Measurements from ENCODE around the gene CRKL. TPM values are rescaled to one million over a fixed set of nuclear protein-coding genes. Genes with fewer than 3 reads are reported as not detected.

The CRKL gene, protein sequence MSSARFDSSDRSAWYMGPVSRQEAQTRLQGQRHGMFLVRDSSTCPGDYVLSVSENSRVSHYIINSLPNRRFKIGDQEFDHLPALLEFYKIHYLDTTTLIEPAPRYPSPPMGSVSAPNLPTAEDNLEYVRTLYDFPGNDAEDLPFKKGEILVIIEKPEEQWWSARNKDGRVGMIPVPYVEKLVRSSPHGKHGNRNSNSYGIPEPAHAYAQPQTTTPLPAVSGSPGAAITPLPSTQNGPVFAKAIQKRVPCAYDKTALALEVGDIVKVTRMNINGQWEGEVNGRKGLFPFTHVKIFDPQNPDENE
- total RNA-seq (ENCODE audit: low replicate concordance): 91.0 and 109 TPM in 2 replicates

DNA sequence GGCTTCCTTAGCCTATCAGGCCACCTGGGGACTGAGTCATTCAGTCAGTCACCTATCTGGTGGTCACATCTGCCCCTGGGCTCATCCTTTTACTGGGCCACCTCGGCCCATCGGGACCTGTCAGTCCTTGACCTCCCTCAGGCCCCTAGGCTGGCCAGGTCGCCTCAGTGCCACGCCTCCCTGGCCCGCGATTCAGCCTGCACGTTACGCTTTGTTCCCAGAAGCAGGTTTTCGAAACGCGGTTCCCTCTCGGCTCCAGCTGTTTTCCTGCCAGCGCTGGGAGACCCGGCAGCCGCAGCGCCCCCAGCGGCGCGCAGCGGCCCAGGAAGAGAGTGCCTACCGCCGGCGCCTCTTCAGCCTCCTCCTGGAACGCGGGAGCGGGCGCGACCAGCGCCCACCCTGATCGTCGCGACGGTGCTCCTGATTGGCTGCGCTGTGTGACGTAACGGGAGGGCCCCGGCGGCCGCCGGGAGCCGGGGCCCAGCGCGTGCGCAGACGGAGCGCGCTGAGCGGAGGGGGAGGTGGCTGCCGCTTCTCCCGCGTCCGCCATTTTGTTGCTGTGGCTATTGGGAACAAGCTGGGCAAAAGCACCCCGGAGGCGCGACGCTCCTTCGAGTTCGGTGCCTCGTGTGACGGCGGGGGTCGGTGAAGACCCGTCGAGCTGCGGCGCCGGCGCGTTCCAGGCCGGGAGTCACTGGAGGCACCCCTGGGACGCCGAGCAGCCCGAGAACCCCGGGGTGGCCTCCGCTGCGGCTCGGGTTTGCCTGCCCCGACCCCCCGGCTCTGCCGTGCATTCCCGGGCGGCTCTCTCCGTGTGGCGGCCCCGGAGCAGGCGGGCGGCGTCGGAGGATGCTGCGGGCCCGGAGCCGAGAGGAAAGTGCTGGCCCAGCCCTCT, at the start of gene CRKL:
TSS of gene CRKL (plus strand) at position 492 of the 895 bp plus-strand sequence. CDS start 528 bp downstream, outside the sequence.
- no peaks in the 10 kb centered on the region for H3K27me3 ChIP-seq
- peak; percentile 99 for DNase-seq (ENCODE audit: low spot score)
- Mint-ChIP-seq H3K9me3 (peaks cover under 1% of the 10 kb centered on the region), H3K4me3 (peak within 1 kb of the TSS; percentile 99), H3K27me3 (ENCODE audit: insufficient read depth, low read depth) (peaks cover 12% of the 10 kb centered on the region), H3K27ac (peak within 1 kb of the TSS; percentile 98), H3K4me1 (peaks cover 27% of the 10 kb centered on the region), H3K36me3 (peaks cover 10% of the 10 kb centered on the region)
- peak within 1 kb of the TSS; percentile 84 for H3K27ac ChIP-seq
- peak within 1 kb of the TSS; percentile 94 for H3K9ac ChIP-seq
- H3K4me3 ChIP-seq: peak within 1 kb of the TSS; percentile 98
- H3K36me3 ChIP-seq: no peaks in the 10 kb centered on the region
- TF ChIP-seq EZH2phosphoT487 (IDR thresholded peaks at IDR 0.05) (no peak), EZH2 (IDR thresholded peaks at IDR 0.05) (no peak)
- TF ChIP-seq, protein P1, sequence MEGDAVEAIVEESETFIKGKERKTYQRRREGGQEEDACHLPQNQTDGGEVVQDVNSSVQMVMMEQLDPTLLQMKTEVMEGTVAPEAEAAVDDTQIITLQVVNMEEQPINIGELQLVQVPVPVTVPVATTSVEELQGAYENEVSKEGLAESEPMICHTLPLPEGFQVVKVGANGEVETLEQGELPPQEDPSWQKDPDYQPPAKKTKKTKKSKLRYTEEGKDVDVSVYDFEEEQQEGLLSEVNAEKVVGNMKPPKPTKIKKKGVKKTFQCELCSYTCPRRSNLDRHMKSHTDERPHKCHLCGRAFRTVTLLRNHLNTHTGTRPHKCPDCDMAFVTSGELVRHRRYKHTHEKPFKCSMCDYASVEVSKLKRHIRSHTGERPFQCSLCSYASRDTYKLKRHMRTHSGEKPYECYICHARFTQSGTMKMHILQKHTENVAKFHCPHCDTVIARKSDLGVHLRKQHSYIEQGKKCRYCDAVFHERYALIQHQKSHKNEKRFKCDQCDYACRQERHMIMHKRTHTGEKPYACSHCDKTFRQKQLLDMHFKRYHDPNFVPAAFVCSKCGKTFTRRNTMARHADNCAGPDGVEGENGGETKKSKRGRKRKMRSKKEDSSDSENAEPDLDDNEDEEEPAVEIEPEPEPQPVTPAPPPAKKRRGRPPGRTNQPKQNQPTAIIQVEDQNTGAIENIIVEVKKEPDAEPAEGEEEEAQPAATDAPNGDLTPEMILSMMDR (IDR thresholded peaks at IDR 0.05): peak; percentile 93
- peaks cover 11% of the 10 kb centered on the region for H3K4me1 ChIP-seq
- peaks cover 14% of the 10 kb centered on the region for H3F3A ChIP-seq (ENCODE audit: low read depth)
- H3K4me2 ChIP-seq: peak within 1 kb of the TSS; percentile 88
- no peaks in the 10 kb centered on the region for H3K9me3 ChIP-seq (ENCODE audit: low read depth)
- H2AFZ ChIP-seq (replicated peaks): peak within 1 kb of the TSS; percentile 71
- H3K79me2 ChIP-seq (ENCODE audit: low read depth): peaks cover 49% of the 10 kb centered on the region
- peaks cover 45% of the 10 kb centered on the region for H4K20me1 ChIP-seq (ENCODE audit: low read depth)

DNA sequence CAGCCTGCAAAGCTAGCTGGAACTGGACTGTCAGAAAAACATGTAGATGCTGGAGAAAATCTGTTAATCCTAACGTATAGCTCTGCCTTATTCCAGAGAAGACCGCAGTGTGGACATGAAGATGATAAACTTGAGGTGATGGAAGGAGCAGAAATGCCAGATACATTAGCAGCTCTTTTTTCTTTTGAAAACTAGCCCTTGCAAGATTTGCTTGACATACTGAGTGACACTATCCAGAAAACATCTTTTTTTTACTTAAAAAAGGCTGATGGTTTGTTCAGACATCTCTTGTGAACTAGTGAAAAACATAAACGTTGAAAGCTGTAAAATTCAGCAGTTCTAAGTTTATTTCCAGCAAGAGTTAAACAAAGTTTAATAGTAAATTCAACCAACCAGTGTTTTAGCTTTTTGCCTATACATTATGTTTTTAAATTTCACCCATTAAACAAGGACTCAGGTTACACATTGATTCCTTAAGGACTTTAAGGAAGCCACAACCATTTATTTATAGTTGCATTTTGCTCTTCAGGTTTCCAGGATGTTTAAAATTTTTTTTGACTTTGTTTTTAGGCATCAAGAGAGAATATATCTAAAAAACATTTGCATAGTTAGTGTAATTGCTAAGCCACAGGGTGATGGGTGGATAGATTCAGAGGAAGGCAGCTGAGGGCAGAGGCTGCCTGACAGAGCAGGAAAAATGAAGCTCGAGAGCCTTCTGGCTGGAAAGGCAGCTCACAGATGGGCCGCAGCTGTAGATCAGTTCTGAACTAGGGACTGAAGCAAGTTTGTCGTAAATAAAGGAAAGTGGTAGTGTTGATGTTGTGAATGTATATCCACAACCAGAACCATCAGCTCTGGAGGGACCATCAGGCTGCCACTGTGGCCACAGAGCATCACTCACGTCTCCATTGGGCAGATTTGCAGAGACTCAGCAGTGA, 48.9 kb upstream of the CRKL start:
- no peak overlapping the region for H3K4me3 ChIP-seq
- Mint-ChIP-seq H3K9me3 (no peaks in the 10 kb centered on the region), H3K4me3 (no peak overlapping the region), H3K27ac (no peak overlapping the region), H3K27me3 (ENCODE audit: insufficient read depth, low read depth) (no peaks in the 10 kb centered on the region), H3K36me3 (peaks cover 5% of the 10 kb centered on the region), H3K4me1 (peaks cover 6% of the 10 kb centered on the region)
- no peak overlapping the region for H3K9ac ChIP-seq
- H3F3A ChIP-seq (ENCODE audit: low read depth): no peaks in the 10 kb centered on the region
- H3K36me3 ChIP-seq: no peaks in the 10 kb centered on the region
- no peak for DNase-seq (ENCODE audit: low spot score)
- no peak overlapping the region for H3K27ac ChIP-seq
- no peak overlapping the region for H2AFZ ChIP-seq (replicated peaks)
- TF ChIP-seq EZH2 (IDR thresholded peaks at IDR 0.05): no peak
- TF ChIP-seq, protein P1 (IDR thresholded peaks at IDR 0.05): no peak
- no peak for TF ChIP-seq EZH2phosphoT487 (IDR thresholded peaks at IDR 0.05)
- H3K27me3 ChIP-seq: no peaks in the 10 kb centered on the region
- H3K9me3 ChIP-seq (ENCODE audit: low read depth): no peaks in the 10 kb centered on the region
- H3K79me2 ChIP-seq (ENCODE audit: low read depth): no peaks in the 10 kb centered on the region
- peaks cover 3% of the 10 kb centered on the region for H3K4me1 ChIP-seq
- H4K20me1 ChIP-seq (ENCODE audit: low read depth): no peaks in the 10 kb centered on the region
- no peak overlapping the region for H3K4me2 ChIP-seq

DNA sequence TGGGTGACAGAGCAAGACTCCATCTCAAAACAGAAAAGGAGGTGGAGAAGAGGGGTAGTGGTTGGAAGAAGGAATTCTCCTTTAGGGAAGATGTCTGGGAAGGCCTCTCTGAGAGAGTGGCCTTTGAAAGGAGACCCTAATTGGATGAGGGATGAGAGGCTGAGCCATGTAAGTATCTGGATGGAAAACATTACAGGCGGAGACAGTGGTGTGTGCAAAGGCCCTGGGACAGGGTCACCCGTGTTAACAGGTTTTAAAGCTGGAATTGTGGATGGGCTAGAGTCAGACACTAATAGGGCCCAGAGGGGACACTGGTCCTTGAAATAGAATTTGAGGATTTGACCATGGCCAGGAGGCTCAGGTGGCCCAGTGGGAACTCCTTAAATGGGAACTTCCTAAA, 48.0 kb upstream of the CRKL start:
- Mint-ChIP-seq H3K27me3 (ENCODE audit: insufficient read depth, low read depth) (no peaks in the 10 kb centered on the region), H3K9me3 (no peaks in the 10 kb centered on the region), H3K4me1 (peaks cover 6% of the 10 kb centered on the region), H3K36me3 (peaks cover 6% of the 10 kb centered on the region), H3K27ac (no peak overlapping the region), H3K4me3 (no peak overlapping the region)
- Histone ChIP-seq H3K9ac (no peak overlapping the region), H3K9me3 (ENCODE audit: low read depth) (no peaks in the 10 kb centered on the region), H4K20me1 (ENCODE audit: low read depth) (no peaks in the 10 kb centered on the region), H3F3A (ENCODE audit: low read depth) (no peaks in the 10 kb centered on the region), H3K36me3 (no peaks in the 10 kb centered on the region), H2AFZ (replicated peaks) (no peak overlapping the region), H3K4me1 (peaks cover 3% of the 10 kb centered on the region), H3K27ac (no peak overlapping the region), H3K4me3 (no peak overlapping the region), H3K79me2 (ENCODE audit: low read depth) (no peaks in the 10 kb centered on the region), H3K4me2 (no peak overlapping the region), H3K27me3 (no peaks in the 10 kb centered on the region)
- no peak for DNase-seq (ENCODE audit: low spot score)
- TF ChIP-seq EZH2 (IDR thresholded peaks at IDR 0.05): no peak
- TF ChIP-seq, protein P1 (IDR thresholded peaks at IDR 0.05): no peak
- TF ChIP-seq EZH2phosphoT487 (IDR thresholded peaks at IDR 0.05): no peak

Data from neural progenitor cell (in vitro differentiated cells).